GM12874 (cell line): Measurements from ENCODE around the gene GJD4.

ENCODE experiments used
- CTCF ChIP-seq: IDR thresholded peaks from 2 replicates; pipeline ENCODE4 v1.5.1; 2011; ENCODE audit warnings: low read depth, mild to moderate bottlenecking, control low read depth, low read length, moderate library complexity; ENCODE audit not compliant: insufficient read depth

The GJD4 gene

DNA sequence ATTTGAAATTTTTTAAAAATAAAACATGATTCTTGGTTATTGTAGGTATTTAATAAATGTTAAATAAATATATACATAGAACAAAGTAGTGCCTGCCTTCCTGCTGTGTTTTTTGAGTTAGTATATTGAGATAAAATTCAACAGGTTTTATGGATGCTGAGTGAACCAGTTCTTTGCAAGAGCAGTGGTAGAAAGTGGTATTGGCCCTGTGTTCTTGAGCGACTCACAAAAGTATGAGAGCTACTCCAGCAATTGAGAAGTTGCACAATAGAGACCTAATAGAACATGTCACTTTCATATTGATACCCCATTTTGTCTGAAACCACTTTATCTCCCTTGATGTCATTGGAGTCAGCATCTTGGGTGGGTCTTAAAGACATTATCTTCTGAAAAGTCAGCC, 32.6 kb upstream of the GJD4 start:
- no peak for TF ChIP-seq CTCF

GRCh38 chr10:35573796-35574195, 31.3 kb upstream of the GJD4 start:
- no peak for TF ChIP-seq CTCF

- peak; percentile 8; the same call in 1 of the 2 replicates for TF ChIP-seq CTCF
These were observed 30.2 kb upstream of the GJD4 start for GRCh38 chr10:35574924-35575352.

GRCh38 chr10:35575640-35576039, 29.5 kb upstream of the GJD4 start:
- TF ChIP-seq CTCF: no peak

GRCh38 chr10:35576730-35577129, 28.4 kb upstream of the GJD4 start:
- no peak for TF ChIP-seq CTCF

- no peak for TF ChIP-seq CTCF
These were observed 27.1 kb upstream of the GJD4 start for GRCh38 chr10:35577926-35578617.

DNA sequence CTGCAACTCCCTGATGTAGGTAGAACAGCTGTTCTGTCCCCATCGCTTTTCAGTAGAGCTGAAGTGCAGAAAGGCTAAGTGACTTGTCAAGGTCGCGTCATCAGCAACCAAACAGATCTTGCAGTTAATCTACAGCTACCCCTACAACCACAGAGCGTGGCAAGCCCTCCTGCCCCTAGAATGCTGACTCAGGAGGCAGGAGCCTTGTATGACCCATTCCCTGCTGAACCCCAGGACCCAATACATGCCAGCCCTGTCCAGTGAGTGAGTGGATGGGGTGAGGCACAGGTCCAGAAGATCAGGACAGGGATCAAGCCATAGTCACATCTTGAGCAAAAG, 26.6 kb upstream of the GJD4 start:
- TF ChIP-seq CTCF: no peak
